HG03196 (cell line): ENCODE results near the gene RPL7L1.

Experiments used
- ATAC-seq: cut with Tn5 transposase; IDR thresholded peaks from one replicate; pipeline ENCODE4 v1.9.1; 2021; ENCODE audit not compliant: unreplicated experiment

The RPL7L1 gene

GRCh38 chr6:42928986-42929820 is 49.8 kb downstream of the RPL7L1 start, which contains the start of gene CNPY3:
Gene CNPY3 (plus strand): TSS chr6:42929480. CDS start chr6:42929571, 91 bp downstream.
- ATAC-seq = peak; percentile 69

- ATAC-seq = peak; percentile 63
These were observed 50.5 kb downstream of the RPL7L1 start for GRCh38 chr6:42929821-42930360.

GRCh38 chr6:42932412-42932811 is 53.0 kb downstream of the RPL7L1 start:
- no peak for ATAC-seq

- no peak for ATAC-seq
These were observed 53.8 kb downstream of the RPL7L1 start for GRCh38 chr6:42933205-42933604.

GRCh38 chr6:42935322-42935721 is 55.9 kb downstream of the RPL7L1 start:
- ATAC-seq = no peak

- no peak for ATAC-seq
These were observed 57.0 kb downstream of the RPL7L1 start for GRCh38 chr6:42936398-42936797.

- ATAC-seq = no peak
These were observed 58.4 kb downstream of the RPL7L1 start for GRCh38 chr6:42937548-42938427.

- ATAC-seq = no peak
These were observed 59.0 kb downstream of the RPL7L1 start for GRCh38 chr6:42938428-42938796.

- ATAC-seq = no peak
These were observed 59.8 kb downstream of the RPL7L1 start for GRCh38 chr6:42938987-42939809.
